H1 (cell line): ENCODE measurements around the gene SLC25A12.

ENCODE experiments used
- CHD1 ChIP-seq: IDR thresholded peaks from 2 replicates; pipeline ENCODE4 v1.6.1; 2012; ENCODE audit warnings: low read depth, low read length, improper control_type of control experiment
- CTCF ChIP-seq, 3 experiments: IDR thresholded peaks; 1 replicate in 2 of 3; 2 replicates in 1 of 3; pipeline versions ENCODE4 v1.5.1 to v1.6.1; 2011; ENCODE audit warnings: low read length in 3 of 3, mild to moderate bottlenecking in 3 of 3, inconsistent platforms in 2 of 3, low read depth in 1 of 3, moderate library complexity in 1 of 3; ENCODE audit not compliant: insufficient read depth in 1 of 3; ENCODE audit errors: control extremely low read depth in 1 of 3
- EP300 ChIP-seq, 2 experiments: IDR thresholded peaks; 1 replicate in 1 of 2; 2 replicates in 1 of 2; pipeline ENCODE4 v1.6.1; 2011 to 2012; ENCODE audit warnings: low read depth in 2 of 2, low read length in 2 of 2, mild to moderate bottlenecking in 2 of 2, borderline replicate concordance in 1 of 2, inconsistent platforms in 1 of 2, moderate library complexity in 1 of 2
- EZH2 ChIP-seq: fragments of 200-600 bp; sonication (generic); IDR thresholded peaks from 2 replicates; pipeline ENCODE4 v1.7.1; 2012; ENCODE audit warnings: low read depth, mild to moderate bottlenecking, moderate library complexity, low read length, inconsistent platforms; ENCODE audit not compliant: severe bottlenecking
- POLR2AphosphoS5 ChIP-seq: IDR thresholded peaks from 2 replicates; pipeline ENCODE4 v1.6.1; 2011; ENCODE audit warnings: low read depth, low read length
- RXRA ChIP-seq: IDR thresholded peaks from 2 replicates; pipeline ENCODE4 v1.6.1; 2011; ENCODE audit warnings: low read depth, mild to moderate bottlenecking, low read length, moderate library complexity; ENCODE audit not compliant: insufficient read depth
- SIN3A ChIP-seq, 2 experiments: IDR thresholded peaks in 1 of 2; conservative IDR thresholded peaks in 1 of 2; 2 replicates each; pipeline ENCODE4 v1.6.1; 2011 to 2012; ENCODE audit warnings: low read length in 2 of 2, improper control_type of control experiment in 1 of 2, low read depth in 1 of 2, mild to moderate bottlenecking in 1 of 2
- SRF ChIP-seq: IDR thresholded peaks from 2 replicates; pipeline ENCODE4 v1.6.1; 2011; ENCODE audit warnings: mild to moderate bottlenecking, low read depth, low read length, moderate library complexity
- TAF7 ChIP-seq: optimal IDR thresholded peaks from 2 replicates; pipeline ENCODE3; 2011; ENCODE audit warnings: low read depth, mild to moderate bottlenecking, inconsistent platforms, low read length, moderate library complexity, borderline replicate concordance
- TBP ChIP-seq: IDR thresholded peaks from 2 replicates; pipeline ENCODE4 v1.6.1; 2011; ENCODE audit warnings: low read depth, low read length, improper control_type of control experiment

- TF ChIP-seq CTCF (IDR thresholded peaks at IDR 0.05; ENCODE audit: control extremely low read depth in 1 of 3, insufficient read depth in 1 of 3, low read depth in 1 of 3, low read length in 3 of 3) (no peak), SRF (no peak), EP300 (IDR thresholded peaks at IDR 0.05; ENCODE audit: borderline replicate concordance in 1 of 2, low read depth in 2 of 2, low read length in 2 of 2) (no peak), SIN3A (conservative IDR thresholded peaks at IDR 0.05 in 1 of 2, IDR thresholded peaks at IDR 0.05 in 1 of 2; ENCODE audit: low read depth in 1 of 2, low read length in 2 of 2) (no peak), RXRA (no peak), TBP (no peak), EZH2 (no peak), POLR2AphosphoS5 (no peak), TAF7 (no peak), CHD1 (no peak)
Measured at GRCh38 chr2:171893196-171893823, 734 bp downstream of the SLC25A12 start.
